HG03095 (cell line): ENCODE data around the gene TLR4.

Experiments
- ATAC-seq: cut with Tn5 transposase; IDR thresholded peaks from one replicate; pipeline ENCODE4 v1.9.1; 2021; ENCODE audit warnings: moderate library complexity; ENCODE audit not compliant: unreplicated experiment

TLR4 gene

GRCh38 chr9:117744369-117744768 lies 40.2 kb downstream of the TLR4 start:
- no peak for ATAC-seq

DNA sequence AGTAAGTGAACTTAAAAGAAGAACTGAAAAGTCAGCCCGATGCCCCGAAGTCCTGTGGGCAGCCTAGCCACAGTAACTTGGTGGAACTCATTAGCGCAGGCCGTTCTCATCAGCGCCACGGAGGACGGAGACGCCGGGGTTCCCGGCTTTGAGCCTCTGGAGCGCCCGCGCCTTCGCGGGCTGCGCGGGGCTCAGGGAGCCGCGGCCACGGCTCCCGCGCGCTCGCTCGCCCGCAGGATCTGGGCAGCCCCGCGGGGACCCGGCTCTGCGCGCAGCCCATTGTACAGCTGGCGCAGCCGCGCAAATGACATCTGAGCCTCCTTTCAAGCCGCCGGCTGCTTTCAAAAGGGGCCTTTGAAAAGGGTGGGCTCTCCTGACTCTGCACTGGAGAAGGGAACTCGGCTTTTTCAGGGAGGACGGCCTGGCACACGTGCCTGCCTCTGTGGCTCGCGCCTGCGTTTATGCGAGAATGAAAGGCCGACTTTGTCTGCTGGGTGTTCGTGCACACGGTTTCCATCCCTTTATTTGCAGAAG lies 40.7 kb downstream of the TLR4 start:
- ATAC-seq: no peak

GRCh38 chr9:117745598-117745997 lies 41.4 kb downstream of the TLR4 start:
- no peak for ATAC-seq

GRCh38 chr9:117746263-117746662 lies 42.1 kb downstream of the TLR4 start:
- no peak for ATAC-seq

DNA sequence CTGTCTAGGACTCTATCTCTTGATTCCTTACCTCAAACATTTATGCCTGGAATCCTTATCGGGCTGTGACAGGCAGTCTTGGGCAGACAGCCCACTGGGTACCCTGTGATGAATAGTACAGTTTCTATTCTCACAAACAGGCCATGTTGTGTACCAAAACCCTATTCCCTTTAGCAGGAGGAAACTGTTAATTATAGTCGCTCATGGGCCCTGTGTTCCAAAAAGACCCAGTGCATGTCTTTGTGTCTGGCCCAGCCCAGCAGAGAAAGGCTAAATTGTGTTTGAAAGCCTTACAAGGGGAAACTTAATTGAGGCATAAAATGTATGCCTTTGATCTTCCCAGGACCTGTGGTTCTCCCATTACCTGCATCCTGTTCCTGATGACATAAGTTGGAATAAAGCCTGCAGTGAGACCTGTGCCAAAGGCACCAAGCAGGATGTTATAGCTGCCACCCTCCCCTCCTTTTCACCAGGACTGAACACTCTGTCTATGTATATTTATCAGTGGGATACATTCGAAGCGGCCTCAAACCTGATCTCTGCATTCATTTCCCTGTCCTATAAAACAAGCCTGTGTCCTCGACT lies 43.3 kb downstream of the TLR4 start:
- no peak for ATAC-seq

- ATAC-seq: no peak
Observed at GRCh38 chr9:117750401-117750800, 46.2 kb downstream of the TLR4 start.

DNA sequence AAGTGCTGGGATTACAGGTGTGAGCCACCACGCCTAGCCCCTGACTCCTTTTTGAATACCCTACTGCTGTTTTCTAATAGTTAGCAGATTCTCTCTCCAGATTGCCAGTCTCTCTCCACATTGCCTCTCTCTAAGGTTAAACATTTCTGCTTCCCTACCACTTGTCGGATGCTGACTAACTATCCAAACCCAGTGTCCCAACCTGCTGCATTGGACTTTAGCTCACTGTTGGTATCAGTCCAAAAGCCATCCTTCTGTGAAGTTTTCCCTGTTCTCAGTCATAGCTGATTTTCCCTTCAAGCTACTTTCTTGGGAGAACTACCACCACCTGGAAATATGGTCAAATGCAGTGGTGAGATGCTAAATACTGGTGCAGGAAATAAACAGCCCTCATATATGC lies 48.7 kb downstream of the TLR4 start:
- no peak for ATAC-seq

DNA sequence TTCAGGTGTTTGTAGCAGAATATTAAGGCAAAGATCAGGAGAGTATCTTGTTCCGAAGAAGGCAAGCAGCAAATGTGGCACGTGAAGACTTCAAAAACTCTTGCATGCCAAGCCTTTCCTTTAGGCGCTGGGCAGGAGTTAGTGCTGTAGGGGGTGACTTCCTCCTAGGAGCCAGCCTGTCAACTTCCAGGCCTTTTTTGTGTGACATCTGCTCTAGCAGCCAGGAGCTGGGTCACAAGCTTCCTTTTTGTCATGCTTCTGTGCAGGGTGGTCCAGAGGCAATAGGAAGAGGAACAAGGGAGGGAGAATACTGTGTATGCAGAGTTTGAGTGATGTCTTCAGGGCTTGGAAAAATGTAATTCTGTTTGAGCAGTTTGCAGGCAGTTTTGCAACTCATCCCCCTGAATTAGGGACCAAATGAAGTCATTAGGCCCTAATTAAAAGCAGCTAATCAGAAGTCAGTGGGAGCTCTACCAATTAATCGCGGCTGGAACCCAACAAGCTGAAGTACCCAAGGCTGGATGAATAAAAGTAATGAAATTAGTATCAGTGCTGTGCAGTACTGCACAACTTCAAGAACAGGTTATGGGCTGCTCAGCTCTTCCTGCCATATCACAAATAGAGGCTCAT lies 53.5 kb downstream of the TLR4 start:
- ATAC-seq: no peak

- no peak for ATAC-seq
Observed at GRCh38 chr9:117763314-117763713, 59.1 kb downstream of the TLR4 start.

GRCh38 chr9:117768750-117769395 lies 64.7 kb downstream of the TLR4 start:
- no peak for ATAC-seq

DNA sequence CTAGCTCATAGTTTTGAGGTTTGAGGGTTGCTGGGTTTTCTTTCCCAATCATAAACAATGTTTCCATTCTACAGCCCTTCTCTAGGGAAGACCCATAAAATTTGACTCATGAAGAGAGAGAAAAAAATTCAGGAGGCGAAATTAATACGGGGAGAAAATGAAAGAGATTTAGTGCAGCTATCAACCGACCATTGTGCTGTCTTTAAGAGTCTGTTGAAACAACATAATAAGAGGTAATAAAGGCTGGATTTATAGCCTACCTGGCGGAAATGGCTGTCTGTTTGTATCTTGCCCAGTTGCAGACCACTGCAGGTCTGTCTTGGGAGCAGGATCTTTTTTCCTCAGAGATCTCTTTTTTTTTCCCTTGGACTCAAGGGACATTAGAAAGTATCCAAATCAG lies 66.9 kb downstream of the TLR4 start:
- ATAC-seq: no peak

GRCh38 chr9:117772960-117773359 lies 68.8 kb downstream of the TLR4 start:
- ATAC-seq: no peak
